Neural progenitor cell (in vitro differentiated cells): ENCODE measurements around the gene NUP107. TPM values are rescaled to one million over a fixed set of nuclear protein-coding genes. Genes with fewer than 3 reads are reported as not detected.

Experiments used
- DNase-seq: peaks from one replicate; pipeline ENCODE4 v3.0.0-alpha.2; 2016; ENCODE audit warnings: low spot score
- H2AFZ ChIP-seq: fragments of 200-600 bp; sonication (generic); replicated peaks from 2 replicates; pipeline ENCODE4 v1.6.1; 2016; ENCODE audit warnings: antibody characterized with exemption
- H3F3A ChIP-seq: fragments of 200-600 bp; sonication (generic); 2 replicates; pipeline ENCODE4 v1.6.1; 2016; ENCODE audit warnings: antibody characterized with exemption, low read depth
- H3K27ac ChIP-seq: fragments of 200-600 bp; sonication (generic); 2 replicates; pipeline ENCODE4 v1.5.1; 2016; ENCODE audit warnings: mild to moderate bottlenecking
- H3K27me3 ChIP-seq: fragments of 200-600 bp; sonication (generic); 2 replicates; pipeline ENCODE4 v1.6.1; 2016; ENCODE audit warnings: mild to moderate bottlenecking, moderate library complexity
- H3K36me3 ChIP-seq: fragments of 200-600 bp; sonication (generic); 2 replicates; pipeline ENCODE4 v1.5.1; 2016
- H3K4me1 ChIP-seq: fragments of 200-600 bp; sonication (generic); 2 replicates; pipeline ENCODE4 v1.6.1; 2016; ENCODE audit warnings: mixed run types
- H3K4me2 ChIP-seq: fragments of 200-600 bp; sonication (generic); 2 replicates; pipeline ENCODE4 v1.6.1; 2016
- H3K4me3 ChIP-seq: fragments of 200-600 bp; sonication (generic); 2 replicates; pipeline ENCODE4 v1.5.1; 2016
- H3K79me2 ChIP-seq: fragments of 200-600 bp; sonication (generic); 2 replicates; pipeline ENCODE4 v1.6.1; 2016; ENCODE audit warnings: low read depth
- H3K9ac ChIP-seq: fragments of 200-600 bp; sonication (generic); 2 replicates; pipeline ENCODE4 v1.6.1; 2016
- H3K9me3 ChIP-seq: fragments of 200-600 bp; sonication (generic); 2 replicates; pipeline ENCODE4 v1.5.1; 2016; ENCODE audit warnings: low read depth
- H4K20me1 ChIP-seq: fragments of 200-600 bp; sonication (generic); 2 replicates; pipeline ENCODE4 v1.6.1; 2016; ENCODE audit warnings: low read depth
- H3K27ac Mint-ChIP-seq: 3 replicates; pipeline ENCODE4 v1.8.0; 2021; ENCODE audit warnings: mixed read lengths
- H3K27me3 Mint-ChIP-seq: 2 replicates; pipeline ENCODE4 v1.8.0; 2022; ENCODE audit warnings: low read depth, mild to moderate bottlenecking, inconsistent platforms, moderate library complexity, mixed read lengths; ENCODE audit not compliant: insufficient read depth
- H3K36me3 Mint-ChIP-seq: 3 replicates; pipeline ENCODE4 v1.8.0; 2021; ENCODE audit warnings: mixed read lengths
- H3K4me1 Mint-ChIP-seq: 3 replicates; pipeline ENCODE4 v1.8.0; 2021; ENCODE audit warnings: mixed read lengths
- H3K4me3 Mint-ChIP-seq: 3 replicates; pipeline ENCODE4 v1.8.0; 2021; ENCODE audit warnings: mild to moderate bottlenecking, moderate library complexity, mixed read lengths
- H3K9me3 Mint-ChIP-seq: 3 replicates; pipeline ENCODE4 v1.8.0; 2020; ENCODE audit warnings: mixed read lengths
- CTCF ChIP-seq: fragments of 200-600 bp; sonication (generic); IDR thresholded peaks from 2 replicates; pipeline ENCODE4 v1.5.1; 2017; ENCODE audit warnings: antibody characterized with exemption, mild to moderate bottlenecking
- EZH2 ChIP-seq: fragments of 200-600 bp; sonication (generic); IDR thresholded peaks from 2 replicates; pipeline ENCODE4 v1.6.1; 2017; ENCODE audit warnings: antibody characterized with exemption, mild to moderate bottlenecking, moderate library complexity
- EZH2phosphoT487 ChIP-seq: fragments of 200-600 bp; sonication (generic); IDR thresholded peaks from 2 replicates; pipeline ENCODE4 v1.6.1; 2017; ENCODE audit warnings: antibody characterized with exemption
- total RNA-seq: library from RNA; depleted of rRNA; stranded (reverse); fragments of >200 nt; gene quantifications from 2 replicates; pipeline ENCODE4 v1.2.3, GENCODE V29; 2015; ENCODE audit warnings: low replicate concordance

The NUP107 gene
- total RNA-seq, 1 donor from 2014 or later = 231 TPM

GRCh38 chr12:68667896-68668295 is 18.9 kb upstream of the NUP107 start:
- Mint-ChIP-seq H3K27ac (no peak overlapping the region), H3K36me3 (peaks cover 2% of the 10 kb centered on the region)

GRCh38 chr12:68671179-68671578 is 15.6 kb upstream of the NUP107 start:
- peaks cover 3% of the 10 kb centered on the region for H3K27me3 Mint-ChIP-seq
- H3K4me3 Mint-ChIP-seq = no peak overlapping the region
- no peaks in the 10 kb centered on the region for H4K20me1 ChIP-seq
- no peaks in the 10 kb centered on the region for H3F3A ChIP-seq
- TF ChIP-seq CTCF (no peak), EZH2 (no peak), EZH2phosphoT487 (no peak)
- H3K4me1 Mint-ChIP-seq = no peaks in the 10 kb centered on the region
- no peaks in the 10 kb centered on the region for H3K27me3 ChIP-seq
- no peak overlapping the region for H3K9ac ChIP-seq
- H3K9me3 ChIP-seq = no peaks in the 10 kb centered on the region
- H3K27ac ChIP-seq = no peak overlapping the region
- H3K79me2 ChIP-seq = no peaks in the 10 kb centered on the region
- H3K4me2 ChIP-seq = no peak overlapping the region
- no peak for DNase-seq
- H3K9me3 Mint-ChIP-seq = no peaks in the 10 kb centered on the region
- no peak overlapping the region for H3K27ac Mint-ChIP-seq
- H3K4me1 ChIP-seq = no peaks in the 10 kb centered on the region
- no peaks in the 10 kb centered on the region for H3K36me3 ChIP-seq
- no peak overlapping the region for H2AFZ ChIP-seq
- H3K4me3 ChIP-seq = no peak overlapping the region
- H3K36me3 Mint-ChIP-seq = no peaks in the 10 kb centered on the region

More at GRCh38 chr12:68667896-68668295, 18.9 kb upstream of the NUP107 start:
- Histone ChIP-seq H3K9ac (no peak overlapping the region), H3K27ac (no peak overlapping the region), H3K9me3 (no peaks in the 10 kb centered on the region), H4K20me1 (no peaks in the 10 kb centered on the region), H3K4me2 (no peak overlapping the region), H3K4me1 (no peaks in the 10 kb centered on the region), H3K79me2 (no peaks in the 10 kb centered on the region), H3K4me3 (no peak overlapping the region), H3K27me3 (no peaks in the 10 kb centered on the region), H3F3A (peaks cover 7% of the 10 kb centered on the region), H3K36me3 (no peaks in the 10 kb centered on the region), H2AFZ (no peak overlapping the region)
- peak; percentile 5 for DNase-seq
- no peaks in the 10 kb centered on the region for H3K4me1 Mint-ChIP-seq
- H3K9me3 Mint-ChIP-seq = no peaks in the 10 kb centered on the region
- H3K4me3 Mint-ChIP-seq = no peak overlapping the region
- peaks cover 2% of the 10 kb centered on the region for H3K27me3 Mint-ChIP-seq
- TF ChIP-seq EZH2 = no peak
- no peak for TF ChIP-seq CTCF

GRCh38 chr12:68673788-68674187 is 13.0 kb upstream of the NUP107 start:
- Histone ChIP-seq H3K27me3 (no peaks in the 10 kb centered on the region), H3K36me3 (no peaks in the 10 kb centered on the region), H3K4me1 (no peaks in the 10 kb centered on the region), H3K9ac (no peak overlapping the region), H3K4me2 (no peak overlapping the region), H3K27ac (no peak overlapping the region), H4K20me1 (no peaks in the 10 kb centered on the region), H3K9me3 (no peaks in the 10 kb centered on the region), H3K79me2 (no peaks in the 10 kb centered on the region), H2AFZ (no peak overlapping the region), H3K4me3 (no peak overlapping the region), H3F3A (no peaks in the 10 kb centered on the region)
- TF ChIP-seq EZH2phosphoT487 = no peak
- no peak overlapping the region for H3K4me3 Mint-ChIP-seq
- H3K27ac Mint-ChIP-seq = no peak overlapping the region
- peaks cover 3% of the 10 kb centered on the region for H3K27me3 Mint-ChIP-seq
- no peaks in the 10 kb centered on the region for H3K9me3 Mint-ChIP-seq
- H3K36me3 Mint-ChIP-seq = no peaks in the 10 kb centered on the region
- H3K4me1 Mint-ChIP-seq = no peaks in the 10 kb centered on the region
- no peak for DNase-seq

GRCh38 chr12:68674376-68674775 is 12.4 kb upstream of the NUP107 start:
- no peaks in the 10 kb centered on the region for H3K9me3 Mint-ChIP-seq
- no peak for DNase-seq
- Histone ChIP-seq H3K4me2 (no peak overlapping the region), H4K20me1 (no peaks in the 10 kb centered on the region), H2AFZ (no peak overlapping the region), H3K4me1 (no peaks in the 10 kb centered on the region), H3K27me3 (no peaks in the 10 kb centered on the region), H3F3A (no peaks in the 10 kb centered on the region), H3K27ac (no peak overlapping the region), H3K36me3 (no peaks in the 10 kb centered on the region), H3K79me2 (no peaks in the 10 kb centered on the region), H3K4me3 (no peak overlapping the region), H3K9ac (no peak overlapping the region), H3K9me3 (no peaks in the 10 kb centered on the region)
- TF ChIP-seq CTCF (no peak), EZH2phosphoT487 (no peak), EZH2 (no peak)
- H3K36me3 Mint-ChIP-seq = no peaks in the 10 kb centered on the region
- peaks cover 3% of the 10 kb centered on the region for H3K27me3 Mint-ChIP-seq
- no peaks in the 10 kb centered on the region for H3K4me1 Mint-ChIP-seq
- no peak overlapping the region for H3K27ac Mint-ChIP-seq
- no peak overlapping the region for H3K4me3 Mint-ChIP-seq
